ENCODE data around the gene RPIA.

Gene RPIA

DNA sequence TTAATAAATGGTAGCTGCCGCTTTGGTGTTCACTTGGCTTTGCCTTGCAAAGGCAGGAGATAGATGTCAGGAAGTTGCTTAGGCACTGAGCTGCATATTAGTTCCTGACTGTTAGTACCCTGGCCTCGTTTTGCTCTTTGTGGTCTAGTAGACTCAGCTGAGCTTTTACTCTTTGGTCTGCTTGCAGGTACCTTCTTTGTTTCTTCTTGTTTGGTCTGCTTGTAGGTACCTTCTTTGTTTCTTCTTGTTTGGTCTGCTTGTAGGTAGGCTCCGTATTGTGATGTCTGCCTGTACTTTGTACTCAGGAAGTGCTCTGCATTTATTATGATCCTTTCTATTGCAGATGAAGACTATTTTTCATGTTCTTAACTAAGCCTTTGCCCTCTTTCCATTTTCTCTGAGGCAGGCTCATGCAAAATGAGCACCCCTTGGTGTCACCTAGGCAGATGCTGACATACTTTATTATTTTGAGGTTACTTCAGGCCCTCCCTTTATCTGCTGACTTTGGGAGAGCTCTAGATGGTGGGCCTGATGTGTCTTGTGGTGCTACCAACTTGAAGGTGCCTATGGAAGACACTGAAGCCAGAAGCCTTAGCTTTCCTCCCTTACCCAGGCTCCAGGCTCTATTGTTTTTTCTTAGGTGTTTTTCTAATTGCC, 6.0 kb downstream of the RPIA start:
- TF ChIP-seq, protein P1, sequence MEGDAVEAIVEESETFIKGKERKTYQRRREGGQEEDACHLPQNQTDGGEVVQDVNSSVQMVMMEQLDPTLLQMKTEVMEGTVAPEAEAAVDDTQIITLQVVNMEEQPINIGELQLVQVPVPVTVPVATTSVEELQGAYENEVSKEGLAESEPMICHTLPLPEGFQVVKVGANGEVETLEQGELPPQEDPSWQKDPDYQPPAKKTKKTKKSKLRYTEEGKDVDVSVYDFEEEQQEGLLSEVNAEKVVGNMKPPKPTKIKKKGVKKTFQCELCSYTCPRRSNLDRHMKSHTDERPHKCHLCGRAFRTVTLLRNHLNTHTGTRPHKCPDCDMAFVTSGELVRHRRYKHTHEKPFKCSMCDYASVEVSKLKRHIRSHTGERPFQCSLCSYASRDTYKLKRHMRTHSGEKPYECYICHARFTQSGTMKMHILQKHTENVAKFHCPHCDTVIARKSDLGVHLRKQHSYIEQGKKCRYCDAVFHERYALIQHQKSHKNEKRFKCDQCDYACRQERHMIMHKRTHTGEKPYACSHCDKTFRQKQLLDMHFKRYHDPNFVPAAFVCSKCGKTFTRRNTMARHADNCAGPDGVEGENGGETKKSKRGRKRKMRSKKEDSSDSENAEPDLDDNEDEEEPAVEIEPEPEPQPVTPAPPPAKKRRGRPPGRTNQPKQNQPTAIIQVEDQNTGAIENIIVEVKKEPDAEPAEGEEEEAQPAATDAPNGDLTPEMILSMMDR (IDR thresholded peaks at IDR 0.05; ENCODE audit: low read depth, low read length), result no peak
- DNase-seq (ENCODE audit: extremely low read depth, low read depth), result no peak

DNA sequence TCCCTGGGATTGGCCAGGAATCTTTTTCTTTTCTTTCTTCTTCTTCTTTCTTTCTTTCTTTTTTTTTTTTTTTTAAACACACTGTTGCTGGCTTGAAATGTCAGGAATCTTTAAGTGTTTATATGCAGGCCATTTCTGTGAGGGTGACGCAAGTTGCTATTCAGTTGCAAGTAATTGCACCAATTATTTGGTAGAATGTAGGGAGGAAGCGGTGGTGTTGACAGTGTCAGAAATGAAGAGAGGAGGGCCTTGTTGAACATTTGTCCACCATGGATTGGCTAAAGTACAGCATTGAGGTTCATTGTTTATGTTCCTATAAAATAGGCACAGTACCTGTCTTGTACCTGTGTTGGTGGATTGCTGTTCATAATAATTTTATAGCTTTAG, 6.5 kb downstream of the RPIA start:
- no peak for DNase-seq (ENCODE audit: extremely low read depth, low read depth)
- TF ChIP-seq, protein P1 (IDR thresholded peaks at IDR 0.05; ENCODE audit: low read depth, low read length), result no peak

DNA sequence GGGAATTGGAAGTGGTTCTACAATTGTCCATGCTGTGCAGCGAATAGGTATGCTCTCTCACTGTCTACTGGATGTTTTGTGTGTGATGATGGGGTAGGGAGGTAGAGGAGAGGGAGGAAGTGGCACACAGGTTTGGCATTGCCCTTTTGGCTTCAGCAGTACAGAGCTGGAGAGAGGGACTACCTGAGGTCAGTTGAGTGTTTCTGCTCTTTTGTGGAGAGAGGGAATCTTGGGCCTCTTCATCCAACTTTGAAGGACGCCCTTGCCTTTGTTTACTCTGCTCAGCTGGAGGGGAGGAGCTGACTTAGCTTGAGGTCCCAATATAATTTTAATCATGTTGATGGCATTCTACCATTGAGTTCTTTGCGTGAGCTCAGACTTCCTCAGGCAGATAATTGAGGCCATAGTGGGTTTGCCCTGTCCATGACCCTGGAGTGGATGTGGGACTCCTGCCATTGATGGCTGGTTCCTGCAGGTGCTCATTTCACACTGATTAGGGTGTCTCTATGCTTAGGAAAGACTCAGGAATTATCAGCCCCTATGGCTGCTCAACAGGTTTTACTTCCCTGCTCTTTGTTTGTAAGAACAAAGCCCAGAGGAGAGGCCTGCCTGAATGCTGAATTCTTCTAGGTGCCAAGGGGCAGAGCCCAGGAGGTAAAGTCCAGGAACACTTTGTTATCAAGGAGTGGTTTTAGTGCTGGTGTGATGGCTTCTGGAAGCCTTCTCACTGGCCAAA, 7.2 kb downstream of the RPIA start:
- DNase-seq (ENCODE audit: extremely low read depth, low read depth), result no peak
- TF ChIP-seq, protein P1 (IDR thresholded peaks at IDR 0.05; ENCODE audit: low read depth, low read length), result no peak

DNA sequence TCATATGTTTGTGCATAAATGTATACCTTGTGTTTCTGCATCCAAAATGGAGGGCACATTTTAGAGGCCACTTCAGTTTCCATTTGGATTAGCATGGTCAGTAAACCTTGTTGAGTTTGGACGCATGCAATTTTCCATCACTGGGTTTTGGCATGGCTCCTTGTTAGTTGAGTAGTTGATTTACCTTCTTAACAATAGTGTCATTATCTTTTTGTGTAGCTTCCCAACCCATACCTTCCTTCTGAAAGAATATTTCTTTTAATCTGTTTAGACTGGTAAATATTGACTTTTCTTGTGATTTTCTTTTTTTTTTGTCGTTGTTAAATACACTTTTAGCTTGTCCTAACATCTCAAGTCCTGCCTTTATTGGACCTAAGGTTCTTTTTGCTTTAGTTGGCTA, 15.5 kb downstream of the RPIA start:
- DNase-seq (ENCODE audit: extremely low read depth, low read depth), result no peak
- TF ChIP-seq, protein P1 (IDR thresholded peaks at IDR 0.05; ENCODE audit: low read depth, low read length), result no peak

DNA sequence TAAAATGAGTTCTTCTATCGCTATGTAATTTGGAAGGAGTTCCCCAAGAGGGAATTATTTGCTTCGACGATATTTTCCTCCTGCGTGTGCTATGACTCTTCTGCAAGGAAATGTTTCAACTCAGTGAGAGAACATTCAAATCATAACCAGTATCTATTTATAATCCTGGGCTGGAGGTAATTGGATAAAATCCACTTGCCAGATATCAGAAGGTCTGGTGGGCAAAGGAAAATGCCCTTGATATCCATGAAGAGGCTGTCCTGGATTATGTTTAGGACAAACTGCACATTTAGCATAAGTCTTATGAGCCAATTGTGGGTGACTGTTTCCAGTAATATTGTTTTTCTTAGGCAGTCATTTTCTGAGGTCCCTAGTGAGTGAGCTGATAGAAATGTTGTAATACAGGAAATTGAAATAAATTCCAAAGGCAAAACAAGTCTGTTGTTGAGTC, 17.7 kb downstream of the RPIA start:
- no peak for DNase-seq (ENCODE audit: extremely low read depth, low read depth)
- TF ChIP-seq, protein P1 (IDR thresholded peaks at IDR 0.05; ENCODE audit: low read depth, low read length), result no peak

DNA sequence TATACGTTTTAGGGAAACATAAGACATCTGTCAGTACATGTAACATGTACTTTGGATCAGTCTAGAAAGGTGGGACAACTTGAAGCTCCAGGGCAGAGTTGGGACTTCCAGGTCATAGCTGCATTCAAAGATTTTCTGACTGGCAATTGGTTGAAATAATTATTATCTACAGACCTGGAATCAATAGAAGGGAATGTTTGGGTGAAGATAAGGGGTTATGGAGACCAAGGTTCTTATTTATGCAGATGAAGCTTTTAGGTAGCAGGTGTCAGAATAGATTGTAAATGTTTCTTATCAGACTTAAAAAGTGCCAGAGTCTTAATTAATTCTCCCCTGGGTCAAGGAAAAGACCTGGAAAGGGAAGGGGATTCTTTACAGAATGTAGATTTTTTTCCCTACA, 19.8 kb downstream of the RPIA start:
- DNase-seq (ENCODE audit: extremely low read depth, low read depth), result no peak
- TF ChIP-seq, protein P1 (IDR thresholded peaks at IDR 0.05; ENCODE audit: low read depth, low read length), result no peak

DNA sequence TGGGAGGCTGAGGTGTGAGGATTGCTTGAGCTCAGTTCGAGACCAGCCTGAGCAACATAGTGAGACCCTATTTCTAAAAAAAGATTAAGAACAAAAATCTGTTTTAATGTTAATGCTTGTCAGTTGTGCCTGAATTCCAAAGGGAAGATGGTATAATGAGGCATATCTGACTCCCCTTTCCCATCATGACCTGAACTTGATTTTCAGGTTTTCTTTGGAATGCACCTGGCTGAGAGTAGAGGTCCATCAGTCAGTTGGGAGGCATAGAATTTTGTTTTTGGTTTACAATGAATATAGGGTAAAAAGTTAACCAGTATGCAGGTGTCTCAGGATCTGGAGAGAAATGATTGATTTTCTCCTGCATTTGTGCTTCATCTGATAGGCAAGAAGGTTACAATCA, 20.4 kb downstream of the RPIA start:
- TF ChIP-seq, protein P1 (IDR thresholded peaks at IDR 0.05; ENCODE audit: low read depth, low read length), result no peak
- DNase-seq (ENCODE audit: extremely low read depth, low read depth), result no peak
